Activated naive CD4-positive, alpha-beta T cell treated with anti-CD3 and anti-CD28 coated beads, Interleukin-2, amount 10 ng/mL, durations not matched to agents 7 days and 5 days (primary cell): ENCODE data around the gene SMIM38.

Experiments used
- CTCF ChIA-PET: fragments of 350-600 bp; sonication (Branson Sonifier 250); formaldehyde crosslinking; loops from one replicate; lab custom pipeline; 2021; ENCODE audit warnings: antibody characterized with exemption; lab: Charles Lee
- DNase-seq: peaks from one replicate; pipeline ENCODE4 v3.0.0-alpha.2; 2020
- H3K27ac Mint-ChIP-seq: one replicate; pipeline ENCODE4 v1.8.0; 2021; ENCODE audit warnings: mild to moderate bottlenecking, moderate library complexity, mixed read lengths
- H3K27me3 Mint-ChIP-seq: one replicate; pipeline ENCODE4 v1.8.0; 2021; ENCODE audit warnings: mild to moderate bottlenecking, mixed read lengths
- H3K36me3 Mint-ChIP-seq: one replicate; pipeline ENCODE4 v1.8.0; 2021; ENCODE audit warnings: mixed read lengths
- H3K4me1 Mint-ChIP-seq: one replicate; pipeline ENCODE4 v1.8.0; 2021; ENCODE audit warnings: mixed read lengths
- H3K4me3 Mint-ChIP-seq: one replicate; pipeline ENCODE4 v1.8.0; 2021; ENCODE audit warnings: mild to moderate bottlenecking, moderate library complexity, mixed read lengths
- H3K9me3 Mint-ChIP-seq: one replicate; pipeline ENCODE4 v1.8.0; 2021; ENCODE audit warnings: mixed read lengths

SMIM38 gene

GRCh38 chr11:69154938-69155301 is 815 bp upstream of the SMIM38 start:
- Mint-ChIP-seq H3K27ac (no peak overlapping the region), H3K36me3 (no peaks in the 10 kb centered on the region), H3K4me1 (no peaks in the 10 kb centered on the region), H3K4me3 (no peak overlapping the region), H3K9me3 (peaks cover 2% of the 10 kb centered on the region), H3K27me3 (peaks cover 19% of the 10 kb centered on the region)
- DNase-seq, result no peak
- CTCF ChIA-PET, result no interaction called here

- Mint-ChIP-seq H3K9me3 (no peaks in the 10 kb centered on the region), H3K27ac (no peak overlapping the region), H3K27me3 (peaks cover 19% of the 10 kb centered on the region), H3K4me1 (no peaks in the 10 kb centered on the region), H3K36me3 (no peaks in the 10 kb centered on the region), H3K4me3 (no peak overlapping the region)
- CTCF ChIA-PET, result no interaction called here
- no peak for DNase-seq
These were observed 502 bp downstream of the SMIM38 start for GRCh38 chr11:69156235-69156639.

- Mint-ChIP-seq H3K27me3 (peaks cover 19% of the 10 kb centered on the region), H3K4me3 (no peak overlapping the region), H3K4me1 (no peaks in the 10 kb centered on the region), H3K36me3 (no peaks in the 10 kb centered on the region), H3K9me3 (no peaks in the 10 kb centered on the region), H3K27ac (no peak overlapping the region)
- CTCF ChIA-PET, result no interaction called here
- DNase-seq, result no peak
These were observed 979 bp downstream of the SMIM38 start for GRCh38 chr11:69156673-69157155.

- no peak for DNase-seq
- H3K36me3 Mint-ChIP-seq, result no peaks in the 10 kb centered on the region
- H3K4me3 Mint-ChIP-seq, result no peak overlapping the region
- H3K4me1 Mint-ChIP-seq, result no peaks in the 10 kb centered on the region
- CTCF ChIA-PET, result no interaction called here
- peaks cover 19% of the 10 kb centered on the region for H3K27me3 Mint-ChIP-seq
- H3K27ac Mint-ChIP-seq, result no peak overlapping the region
- no peaks in the 10 kb centered on the region for H3K9me3 Mint-ChIP-seq
These were observed 1.6 kb downstream of the SMIM38 start for GRCh38 chr11:69157156-69157821.

- no peaks in the 10 kb centered on the region for H3K4me1 Mint-ChIP-seq
- CTCF ChIA-PET, result no interaction called here
These were observed 2.1 kb downstream of the SMIM38 start for GRCh38 chr11:69157822-69158231.

GRCh38 chr11:69158301-69159149 is 2.8 kb downstream of the SMIM38 start:
- CTCF ChIA-PET, result no interaction called here
- DNase-seq, result no peak
- no peaks in the 10 kb centered on the region for H3K9me3 Mint-ChIP-seq
- no peak overlapping the region for H3K27ac Mint-ChIP-seq
- H3K4me1 Mint-ChIP-seq, result no peaks in the 10 kb centered on the region
- peaks cover 19% of the 10 kb centered on the region for H3K27me3 Mint-ChIP-seq
- H3K36me3 Mint-ChIP-seq, result no peaks in the 10 kb centered on the region
- H3K4me3 Mint-ChIP-seq, result no peak overlapping the region

More at GRCh38 chr11:69157822-69158231, 2.1 kb downstream of the SMIM38 start:
- peaks cover 19% of the 10 kb centered on the region for H3K27me3 Mint-ChIP-seq
- H3K36me3 Mint-ChIP-seq, result no peaks in the 10 kb centered on the region
- H3K27ac Mint-ChIP-seq, result no peak overlapping the region
- DNase-seq, result no peak
- H3K9me3 Mint-ChIP-seq, result no peaks in the 10 kb centered on the region
- no peak overlapping the region for H3K4me3 Mint-ChIP-seq

- H3K4me3 Mint-ChIP-seq, result no peak overlapping the region
- no peaks in the 10 kb centered on the region for H3K36me3 Mint-ChIP-seq
- H3K27ac Mint-ChIP-seq, result no peak overlapping the region
- DNase-seq, result no peak
- H3K4me1 Mint-ChIP-seq, result no peaks in the 10 kb centered on the region
- no peaks in the 10 kb centered on the region for H3K9me3 Mint-ChIP-seq
- peaks cover 19% of the 10 kb centered on the region for H3K27me3 Mint-ChIP-seq
- CTCF ChIA-PET, result no interaction called here
These were observed 3.6 kb downstream of the SMIM38 start for GRCh38 chr11:69159150-69159852.

GRCh38 chr11:69160296-69161116 is 4.8 kb downstream of the SMIM38 start:
- Mint-ChIP-seq H3K4me3 (no peak overlapping the region), H3K9me3 (no peaks in the 10 kb centered on the region), H3K36me3 (no peaks in the 10 kb centered on the region), H3K27ac (no peak overlapping the region), H3K4me1 (no peaks in the 10 kb centered on the region), H3K27me3 (peaks cover 30% of the 10 kb centered on the region)
- CTCF ChIA-PET, result no interaction called here
- DNase-seq, result no peak

GRCh38 chr11:69161117-69161407 is 5.3 kb downstream of the SMIM38 start:
- no peak for DNase-seq
- Mint-ChIP-seq H3K36me3 (no peaks in the 10 kb centered on the region), H3K27me3 (peaks cover 30% of the 10 kb centered on the region), H3K9me3 (no peaks in the 10 kb centered on the region), H3K4me3 (no peak overlapping the region), H3K27ac (no peak overlapping the region), H3K4me1 (no peaks in the 10 kb centered on the region)
- CTCF ChIA-PET, result no interaction called here

- H3K4me1 Mint-ChIP-seq, result peaks cover 10% of the 10 kb centered on the region
- H3K36me3 Mint-ChIP-seq, result no peaks in the 10 kb centered on the region
- CTCF ChIA-PET, result no interaction called here
- DNase-seq, result no peak
- peaks cover 32% of the 10 kb centered on the region for H3K27me3 Mint-ChIP-seq
- no peak overlapping the region for H3K27ac Mint-ChIP-seq
- H3K4me3 Mint-ChIP-seq, result no peak overlapping the region
- no peaks in the 10 kb centered on the region for H3K9me3 Mint-ChIP-seq
These were observed 6.8 kb downstream of the SMIM38 start for GRCh38 chr11:69162505-69162904.

GRCh38 chr11:69163842-69164241 is 8.1 kb downstream of the SMIM38 start:
- Mint-ChIP-seq H3K27me3 (peaks cover 29% of the 10 kb centered on the region), H3K4me3 (no peak overlapping the region), H3K9me3 (no peaks in the 10 kb centered on the region), H3K4me1 (peaks cover 10% of the 10 kb centered on the region), H3K27ac (no peak overlapping the region), H3K36me3 (no peaks in the 10 kb centered on the region)
- no peak for DNase-seq
- CTCF ChIA-PET, result no interaction called here

GRCh38 chr11:69164824-69165223 is 9.1 kb downstream of the SMIM38 start:
- peaks cover 29% of the 10 kb centered on the region for H3K27me3 Mint-ChIP-seq
- no peak for DNase-seq

GRCh38 chr11:69165775-69166174 is 10.0 kb downstream of the SMIM38 start:
- peaks cover 29% of the 10 kb centered on the region for H3K27me3 Mint-ChIP-seq
- H3K4me1 Mint-ChIP-seq, result peaks cover 10% of the 10 kb centered on the region
- no peak overlapping the region for H3K27ac Mint-ChIP-seq
- H3K36me3 Mint-ChIP-seq, result no peaks in the 10 kb centered on the region
- DNase-seq, result no peak
- peaks cover 3% of the 10 kb centered on the region for H3K9me3 Mint-ChIP-seq
- CTCF ChIA-PET, result interaction anchor here (0.7 kb wide), 1 partner anchor 43 kb away, joined by 3 read pairs; no protein-coding TSS in a partner anchor
- no peak overlapping the region for H3K4me3 Mint-ChIP-seq

More at GRCh38 chr11:69164824-69165223, 9.1 kb downstream of the SMIM38 start:
- H3K27ac Mint-ChIP-seq, result no peak overlapping the region
- CTCF ChIA-PET, result no interaction called here
- peaks cover 10% of the 10 kb centered on the region for H3K4me1 Mint-ChIP-seq
- H3K36me3 Mint-ChIP-seq, result no peaks in the 10 kb centered on the region
- H3K9me3 Mint-ChIP-seq, result peaks cover 3% of the 10 kb centered on the region
- no peak overlapping the region for H3K4me3 Mint-ChIP-seq
